Measurements from ENCODE around the gene CACNB2. TPM values are rescaled to one million over a fixed set of nuclear protein-coding genes. Genes with fewer than 3 reads are reported as not detected.

Gene CACNB2
- total and polyA plus RNA-seq, 10 of the 15 experiments (the other 5 are each of a cell fraction or from before 2014, with no cell fraction given) = 0.62 to 8.1 (median 1.2) TPM

DNA sequence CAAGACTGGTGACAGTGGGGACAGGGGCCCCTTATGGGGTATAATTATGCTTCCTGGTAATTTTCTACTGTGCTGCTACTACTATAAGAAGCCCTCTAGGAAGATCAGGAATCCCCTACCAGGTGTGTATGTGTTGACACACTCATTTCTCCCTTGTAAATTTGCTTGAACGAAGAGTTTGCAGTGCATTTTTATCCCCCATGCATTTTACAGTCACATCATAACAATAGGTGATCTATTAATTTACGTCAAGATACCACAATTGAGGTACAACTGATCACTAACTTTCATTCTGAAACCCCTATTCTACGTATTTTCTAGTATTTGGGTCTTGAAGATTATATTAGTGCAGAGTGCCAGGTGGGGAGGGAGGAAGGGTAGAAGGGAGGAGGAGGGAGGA, 258.9 kb downstream of the CACNB2 start (continued):
- TF ChIP-seq, protein P1, sequence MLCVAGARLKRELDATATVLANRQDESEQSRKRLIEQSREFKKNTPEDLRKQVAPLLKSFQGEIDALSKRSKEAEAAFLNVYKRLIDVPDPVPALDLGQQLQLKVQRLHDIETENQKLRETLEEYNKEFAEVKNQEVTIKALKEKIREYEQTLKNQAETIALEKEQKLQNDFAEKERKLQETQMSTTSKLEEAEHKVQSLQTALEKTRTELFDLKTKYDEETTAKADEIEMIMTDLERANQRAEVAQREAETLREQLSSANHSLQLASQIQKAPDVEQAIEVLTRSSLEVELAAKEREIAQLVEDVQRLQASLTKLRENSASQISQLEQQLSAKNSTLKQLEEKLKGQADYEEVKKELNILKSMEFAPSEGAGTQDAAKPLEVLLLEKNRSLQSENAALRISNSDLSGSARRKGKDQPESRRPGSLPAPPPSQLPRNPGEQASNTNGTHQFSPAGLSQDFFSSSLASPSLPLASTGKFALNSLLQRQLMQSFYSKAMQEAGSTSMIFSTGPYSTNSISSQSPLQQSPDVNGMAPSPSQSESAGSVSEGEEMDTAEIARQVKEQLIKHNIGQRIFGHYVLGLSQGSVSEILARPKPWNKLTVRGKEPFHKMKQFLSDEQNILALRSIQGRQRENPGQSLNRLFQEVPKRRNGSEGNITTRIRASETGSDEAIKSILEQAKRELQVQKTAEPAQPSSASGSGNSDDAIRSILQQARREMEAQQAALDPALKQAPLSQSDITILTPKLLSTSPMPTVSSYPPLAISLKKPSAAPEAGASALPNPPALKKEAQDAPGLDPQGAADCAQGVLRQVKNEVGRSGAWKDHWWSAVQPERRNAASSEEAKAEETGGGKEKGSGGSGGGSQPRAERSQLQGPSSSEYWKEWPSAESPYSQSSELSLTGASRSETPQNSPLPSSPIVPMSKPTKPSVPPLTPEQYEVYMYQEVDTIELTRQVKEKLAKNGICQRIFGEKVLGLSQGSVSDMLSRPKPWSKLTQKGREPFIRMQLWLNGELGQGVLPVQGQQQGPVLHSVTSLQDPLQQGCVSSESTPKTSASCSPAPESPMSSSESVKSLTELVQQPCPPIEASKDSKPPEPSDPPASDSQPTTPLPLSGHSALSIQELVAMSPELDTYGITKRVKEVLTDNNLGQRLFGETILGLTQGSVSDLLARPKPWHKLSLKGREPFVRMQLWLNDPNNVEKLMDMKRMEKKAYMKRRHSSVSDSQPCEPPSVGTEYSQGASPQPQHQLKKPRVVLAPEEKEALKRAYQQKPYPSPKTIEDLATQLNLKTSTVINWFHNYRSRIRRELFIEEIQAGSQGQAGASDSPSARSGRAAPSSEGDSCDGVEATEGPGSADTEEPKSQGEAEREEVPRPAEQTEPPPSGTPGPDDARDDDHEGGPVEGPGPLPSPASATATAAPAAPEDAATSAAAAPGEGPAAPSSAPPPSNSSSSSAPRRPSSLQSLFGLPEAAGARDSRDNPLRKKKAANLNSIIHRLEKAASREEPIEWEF (IDR thresholded peaks at IDR 0.05; ENCODE audit: insufficient replicate concordance, low read depth, low read length) = no peak
- TF ChIP-seq HCFC1 (IDR thresholded peaks at IDR 0.05; ENCODE audit: low read length) (no peak), SMAD1 (IDR thresholded peaks at IDR 0.05; ENCODE audit: low read depth, partially characterized antibody) (peak; percentile 89), TAF1 (IDR thresholded peaks at IDR 0.05; ENCODE audit: borderline replicate concordance, low read depth, low read length) (no peak), TARDBP (IDR thresholded peaks at IDR 0.05; ENCODE audit: borderline replicate concordance) (no peak), SPI1 (IDR thresholded peaks at IDR 0.05; ENCODE audit: borderline replicate concordance, insufficient read depth, low read depth, low read length) (no peak), KLF5 (IDR thresholded peaks at IDR 0.05; ENCODE audit: partially characterized antibody) (peak; percentile 97), CEBPB (IDR thresholded peaks at IDR 0.05; ENCODE audit: borderline replicate concordance in 1 of 2, low read depth in 2 of 2, low read length in 2 of 2) (no peak), NFXL1 (IDR thresholded peaks at IDR 0.05; ENCODE audit: borderline replicate concordance) (no peak), FOXK2 (IDR thresholded peaks at IDR 0.05) (no peak)
- TF ChIP-seq, protein P2, sequence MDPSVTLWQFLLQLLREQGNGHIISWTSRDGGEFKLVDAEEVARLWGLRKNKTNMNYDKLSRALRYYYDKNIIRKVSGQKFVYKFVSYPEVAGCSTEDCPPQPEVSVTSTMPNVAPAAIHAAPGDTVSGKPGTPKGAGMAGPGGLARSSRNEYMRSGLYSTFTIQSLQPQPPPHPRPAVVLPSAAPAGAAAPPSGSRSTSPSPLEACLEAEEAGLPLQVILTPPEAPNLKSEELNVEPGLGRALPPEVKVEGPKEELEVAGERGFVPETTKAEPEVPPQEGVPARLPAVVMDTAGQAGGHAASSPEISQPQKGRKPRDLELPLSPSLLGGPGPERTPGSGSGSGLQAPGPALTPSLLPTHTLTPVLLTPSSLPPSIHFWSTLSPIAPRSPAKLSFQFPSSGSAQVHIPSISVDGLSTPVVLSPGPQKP (IDR thresholded peaks at IDR 0.05; ENCODE audit: low read depth, low read length) = no peak
- TF ChIP-seq, protein P3, sequence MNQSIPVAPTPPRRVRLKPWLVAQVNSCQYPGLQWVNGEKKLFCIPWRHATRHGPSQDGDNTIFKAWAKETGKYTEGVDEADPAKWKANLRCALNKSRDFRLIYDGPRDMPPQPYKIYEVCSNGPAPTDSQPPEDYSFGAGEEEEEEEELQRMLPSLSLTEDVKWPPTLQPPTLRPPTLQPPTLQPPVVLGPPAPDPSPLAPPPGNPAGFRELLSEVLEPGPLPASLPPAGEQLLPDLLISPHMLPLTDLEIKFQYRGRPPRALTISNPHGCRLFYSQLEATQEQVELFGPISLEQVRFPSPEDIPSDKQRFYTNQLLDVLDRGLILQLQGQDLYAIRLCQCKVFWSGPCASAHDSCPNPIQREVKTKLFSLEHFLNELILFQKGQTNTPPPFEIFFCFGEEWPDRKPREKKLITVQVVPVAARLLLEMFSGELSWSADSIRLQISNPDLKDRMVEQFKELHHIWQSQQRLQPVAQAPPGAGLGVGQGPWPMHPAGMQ (IDR thresholded peaks at IDR 0.05; ENCODE audit: borderline replicate concordance) = no peak
- TF ChIP-seq, protein P4, sequence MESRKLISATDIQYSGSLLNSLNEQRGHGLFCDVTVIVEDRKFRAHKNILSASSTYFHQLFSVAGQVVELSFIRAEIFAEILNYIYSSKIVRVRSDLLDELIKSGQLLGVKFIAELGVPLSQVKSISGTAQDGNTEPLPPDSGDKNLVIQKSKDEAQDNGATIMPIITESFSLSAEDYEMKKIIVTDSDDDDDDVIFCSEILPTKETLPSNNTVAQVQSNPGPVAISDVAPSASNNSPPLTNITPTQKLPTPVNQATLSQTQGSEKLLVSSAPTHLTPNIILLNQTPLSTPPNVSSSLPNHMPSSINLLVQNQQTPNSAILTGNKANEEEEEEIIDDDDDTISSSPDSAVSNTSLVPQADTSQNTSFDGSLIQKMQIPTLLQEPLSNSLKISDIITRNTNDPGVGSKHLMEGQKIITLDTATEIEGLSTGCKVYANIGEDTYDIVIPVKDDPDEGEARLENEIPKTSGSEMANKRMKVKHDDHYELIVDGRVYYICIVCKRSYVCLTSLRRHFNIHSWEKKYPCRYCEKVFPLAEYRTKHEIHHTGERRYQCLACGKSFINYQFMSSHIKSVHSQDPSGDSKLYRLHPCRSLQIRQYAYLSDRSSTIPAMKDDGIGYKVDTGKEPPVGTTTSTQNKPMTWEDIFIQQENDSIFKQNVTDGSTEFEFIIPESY (IDR thresholded peaks at IDR 0.05) = no peak
- TF ChIP-seq, protein P5, sequence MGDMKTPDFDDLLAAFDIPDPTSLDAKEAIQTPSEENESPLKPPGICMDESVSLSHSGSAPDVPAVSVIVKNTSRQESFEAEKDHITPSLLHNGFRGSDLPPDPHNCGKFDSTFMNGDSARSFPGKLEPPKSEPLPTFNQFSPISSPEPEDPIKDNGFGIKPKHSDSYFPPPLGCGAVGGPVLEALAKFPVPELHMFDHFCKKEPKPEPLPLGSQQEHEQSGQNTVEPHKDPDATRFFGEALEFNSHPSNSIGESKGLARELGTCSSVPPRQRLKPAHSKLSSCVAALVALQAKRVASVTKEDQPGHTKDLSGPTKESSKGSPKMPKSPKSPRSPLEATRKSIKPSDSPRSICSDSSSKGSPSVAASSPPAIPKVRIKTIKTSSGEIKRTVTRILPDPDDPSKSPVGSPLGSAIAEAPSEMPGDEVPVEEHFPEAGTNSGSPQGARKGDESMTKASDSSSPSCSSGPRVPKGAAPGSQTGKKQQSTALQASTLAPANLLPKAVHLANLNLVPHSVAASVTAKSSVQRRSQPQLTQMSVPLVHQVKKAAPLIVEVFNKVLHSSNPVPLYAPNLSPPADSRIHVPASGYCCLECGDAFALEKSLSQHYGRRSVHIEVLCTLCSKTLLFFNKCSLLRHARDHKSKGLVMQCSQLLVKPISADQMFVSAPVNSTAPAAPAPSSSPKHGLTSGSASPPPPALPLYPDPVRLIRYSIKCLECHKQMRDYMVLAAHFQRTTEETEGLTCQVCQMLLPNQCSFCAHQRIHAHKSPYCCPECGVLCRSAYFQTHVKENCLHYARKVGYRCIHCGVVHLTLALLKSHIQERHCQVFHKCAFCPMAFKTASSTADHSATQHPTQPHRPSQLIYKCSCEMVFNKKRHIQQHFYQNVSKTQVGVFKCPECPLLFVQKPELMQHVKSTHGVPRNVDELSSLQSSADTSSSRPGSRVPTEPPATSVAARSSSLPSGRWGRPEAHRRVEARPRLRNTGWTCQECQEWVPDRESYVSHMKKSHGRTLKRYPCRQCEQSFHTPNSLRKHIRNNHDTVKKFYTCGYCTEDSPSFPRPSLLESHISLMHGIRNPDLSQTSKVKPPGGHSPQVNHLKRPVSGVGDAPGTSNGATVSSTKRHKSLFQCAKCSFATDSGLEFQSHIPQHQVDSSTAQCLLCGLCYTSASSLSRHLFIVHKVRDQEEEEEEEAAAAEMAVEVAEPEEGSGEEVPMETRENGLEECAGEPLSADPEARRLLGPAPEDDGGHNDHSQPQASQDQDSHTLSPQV (IDR thresholded peaks at IDR 0.05) = peak; percentile 99
- TF ChIP-seq, protein P6, sequence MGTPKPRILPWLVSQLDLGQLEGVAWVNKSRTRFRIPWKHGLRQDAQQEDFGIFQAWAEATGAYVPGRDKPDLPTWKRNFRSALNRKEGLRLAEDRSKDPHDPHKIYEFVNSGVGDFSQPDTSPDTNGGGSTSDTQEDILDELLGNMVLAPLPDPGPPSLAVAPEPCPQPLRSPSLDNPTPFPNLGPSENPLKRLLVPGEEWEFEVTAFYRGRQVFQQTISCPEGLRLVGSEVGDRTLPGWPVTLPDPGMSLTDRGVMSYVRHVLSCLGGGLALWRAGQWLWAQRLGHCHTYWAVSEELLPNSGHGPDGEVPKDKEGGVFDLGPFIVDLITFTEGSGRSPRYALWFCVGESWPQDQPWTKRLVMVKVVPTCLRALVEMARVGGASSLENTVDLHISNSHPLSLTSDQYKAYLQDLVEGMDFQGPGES (IDR thresholded peaks at IDR 0.05) = no peak

Measured in GM12878 (cell line).